ENCODE measurements around the gene PERM1. TPM values are rescaled to one million over a fixed set of nuclear protein-coding genes. Genes with fewer than 3 reads are reported as not detected.

The PERM1 gene
- total RNA-seq, 1 donor from 2014 or later, result not detected

GRCh38 chr1:1025730-1026129 lies 43.8 kb upstream of the PERM1 start:
- no peaks in the 10 kb centered on the region for H3K27me3 Mint-ChIP-seq (ENCODE audit: unreplicated experiment)
- no peak for DNase-seq (ENCODE audit: extremely low spot score, unreplicated experiment)
- no peak overlapping the region for H3K27ac Mint-ChIP-seq (ENCODE audit: unreplicated experiment)
- H3K9me3 Mint-ChIP-seq (ENCODE audit: unreplicated experiment), result no peaks in the 10 kb centered on the region
- peaks cover 42% of the 10 kb centered on the region for H3K4me1 Mint-ChIP-seq (ENCODE audit: unreplicated experiment)
- no peak overlapping the region for H3K4me3 Mint-ChIP-seq (ENCODE audit: unreplicated experiment)
- no peaks in the 10 kb centered on the region for H3K36me3 Mint-ChIP-seq (ENCODE audit: unreplicated experiment)
- no peak for TF ChIP-seq CTCF (IDR thresholded peaks at IDR 0.05)

- no peak overlapping the region for H3K27ac Mint-ChIP-seq (ENCODE audit: unreplicated experiment)
- no peak for TF ChIP-seq CTCF (IDR thresholded peaks at IDR 0.05)
- no peak overlapping the region for H3K4me3 Mint-ChIP-seq (ENCODE audit: unreplicated experiment)
- H3K36me3 Mint-ChIP-seq (ENCODE audit: unreplicated experiment), result no peaks in the 10 kb centered on the region
- no peak for DNase-seq (ENCODE audit: extremely low spot score, unreplicated experiment)
- peaks cover 42% of the 10 kb centered on the region for H3K4me1 Mint-ChIP-seq (ENCODE audit: unreplicated experiment)
- no peaks in the 10 kb centered on the region for H3K27me3 Mint-ChIP-seq (ENCODE audit: unreplicated experiment)
- H3K9me3 Mint-ChIP-seq (ENCODE audit: unreplicated experiment), result no peaks in the 10 kb centered on the region
Measured at GRCh38 chr1:1024771-1025699, 43.1 kb upstream of the PERM1 start.

- no peak for DNase-seq (ENCODE audit: extremely low spot score, unreplicated experiment)
- no peak overlapping the region for H3K27ac Mint-ChIP-seq (ENCODE audit: unreplicated experiment)
- peaks cover 42% of the 10 kb centered on the region for H3K4me1 Mint-ChIP-seq (ENCODE audit: unreplicated experiment)
- no peak for TF ChIP-seq CTCF (IDR thresholded peaks at IDR 0.05)
- no peaks in the 10 kb centered on the region for H3K27me3 Mint-ChIP-seq (ENCODE audit: unreplicated experiment)
- no peaks in the 10 kb centered on the region for H3K9me3 Mint-ChIP-seq (ENCODE audit: unreplicated experiment)
- H3K36me3 Mint-ChIP-seq (ENCODE audit: unreplicated experiment), result no peaks in the 10 kb centered on the region
- no peak overlapping the region for H3K4me3 Mint-ChIP-seq (ENCODE audit: unreplicated experiment)
Measured at GRCh38 chr1:1024149-1024770, 42.4 kb upstream of the PERM1 start.

GRCh38 chr1:1023700-1024099 lies 41.8 kb upstream of the PERM1 start:
- H3K4me1 Mint-ChIP-seq (ENCODE audit: unreplicated experiment), result peaks cover 44% of the 10 kb centered on the region
- no peak overlapping the region for H3K4me3 Mint-ChIP-seq (ENCODE audit: unreplicated experiment)
- H3K36me3 Mint-ChIP-seq (ENCODE audit: unreplicated experiment), result no peaks in the 10 kb centered on the region
- no peak overlapping the region for H3K27ac Mint-ChIP-seq (ENCODE audit: unreplicated experiment)
- no peaks in the 10 kb centered on the region for H3K27me3 Mint-ChIP-seq (ENCODE audit: unreplicated experiment)
- no peaks in the 10 kb centered on the region for H3K9me3 Mint-ChIP-seq (ENCODE audit: unreplicated experiment)
- no peak for DNase-seq (ENCODE audit: extremely low spot score, unreplicated experiment)
- no peak for TF ChIP-seq CTCF (IDR thresholded peaks at IDR 0.05)
